ENCODE data around the gene UFD1. TPM values are rescaled to one million over a fixed set of nuclear protein-coding genes. Genes with fewer than 3 reads are reported as not detected.

Gene UFD1
- total and polyA plus RNA-seq, 9 of the 15 experiments (the other 6 are each of a cell fraction or from before 2014, with no cell fraction given) = 238 to 645 (median 363) TPM

- no peak for TF ChIP-seq SRF (CRISPR knock-in tag; IDR thresholded peaks at IDR 0.05)
- TF ChIP-seq HMG20B (CRISPR knock-in tag; IDR thresholded peaks at IDR 0.05) = no peak
- no peak for TF ChIP-seq NR2C1 (IDR thresholded peaks at IDR 0.05)
- peak; percentile 70 for TF ChIP-seq NR2C1 (tag; IDR thresholded peaks at IDR 0.05)
- TF ChIP-seq HNRNPL (IDR thresholded peaks at IDR 0.05; ENCODE audit: low read depth, low read length) = no peak
- peak; percentile 94 for TF ChIP-seq CREB3 (tag; conservative IDR thresholded peaks at IDR 0.05; ENCODE audit: low read depth)
- TF ChIP-seq KAT2B (IDR thresholded peaks at IDR 0.05; ENCODE audit: low read depth, low read length) = no peak
- TF ChIP-seq ATF2 (CRISPR knock-in tag; IDR thresholded peaks at IDR 0.05) = no peak
- TF ChIP-seq CBX8 (IDR thresholded peaks at IDR 0.05; ENCODE audit: borderline replicate concordance, extremely low read depth, low read depth, low read length, poor library complexity, severe bottlenecking) = no peak
- TF ChIP-seq C11orf30 (IDR thresholded peaks at IDR 0.05; ENCODE audit: low read depth) = no peak
- TF ChIP-seq PRDM10 (IDR thresholded peaks at IDR 0.05; ENCODE audit: partially characterized antibody) = no peak
- TF ChIP-seq TARDBP (IDR thresholded peaks at IDR 0.05) = peak; percentile 20; the same call in 1 of the 2 replicates
- no peak for TF ChIP-seq NR0B1 (IDR thresholded peaks at IDR 0.05; ENCODE audit: partially characterized antibody)
- TF ChIP-seq RBM34 (IDR thresholded peaks at IDR 0.05; ENCODE audit: borderline replicate concordance, insufficient read depth, low read length) = no peak
- TF ChIP-seq PHTF2 (CRISPR knock-in tag; IDR thresholded peaks at IDR 0.05) = no peak
- TF ChIP-seq ATF1 (CRISPR knock-in tag; IDR thresholded peaks at IDR 0.05) = no peak
- TF ChIP-seq ATF1 (tag; IDR thresholded peaks at IDR 0.05) = peak; percentile 74
- no peak for TF ChIP-seq NELFE (IDR thresholded peaks at IDR 0.05; ENCODE audit: insufficient read depth, insufficient read length)
- TF ChIP-seq CREM (IDR thresholded peaks at IDR 0.05; ENCODE audit: low read depth) = no peak
- peak; percentile 61; the same call in 1 of the 2 replicates for TF ChIP-seq ZNF444 (CRISPR knock-in tag; IDR thresholded peaks at IDR 0.05)
- peak; percentile 58 for TF ChIP-seq CXXC5 (CRISPR knock-in tag; IDR thresholded peaks at IDR 0.05)
- TF ChIP-seq ZNF695 (CRISPR knock-in tag; IDR thresholded peaks at IDR 0.05) = no peak
These were observed 59.4 kb downstream of the UFD1 start (continued) for GRCh38 chr22:19419464-19420178.
